Mucosa of descending colon (tissue), 3 donors: ENCODE data around the gene RBFA. TPM values are rescaled to one million over a fixed set of nuclear protein-coding genes. Genes with fewer than 3 reads are reported as not detected.

Source experiments
- ATAC-seq: fragments of 200-7000 bp; cut with Tn5 transposase; one replicate; pipeline ENCODE4 v1.9.1; 2020; ENCODE audit warnings: mild to moderate bottlenecking, moderate library complexity
- DNase-seq, 3 donors: peaks; one replicate each; pipeline ENCODE4 v3.0.0-alpha.2; 2020
- H3K36me3 ChIP-seq: fragments of 200-600 bp; one replicate; pipeline ENCODE4 v1.8.0; 2021; ENCODE audit warnings: low read depth, mild to moderate bottlenecking
- H3K4me1 ChIP-seq: fragments of 200-600 bp; one replicate; pipeline ENCODE4 v1.8.0; 2021; ENCODE audit warnings: low read depth, mild to moderate bottlenecking
- H3K4me3 ChIP-seq: fragments of 200-600 bp; one replicate; pipeline ENCODE4 v1.8.0; 2021; ENCODE audit warnings: mild to moderate bottlenecking
- H3K9me3 ChIP-seq: fragments of 200-600 bp; one replicate; pipeline ENCODE4 v1.8.0; 2021; ENCODE audit warnings: mild to moderate bottlenecking
- intact Hi-C, 2 donors: fragments of 100-400 bp; cut with DNase I in 1 of 2; cut with micrococcal nuclease in 1 of 2; formaldehyde crosslinking; loops; one replicate each; pipeline versions ENCODE4 v1.11.0 to v1.11.1; 2022; cut with DNase I, micrococcal nuclease
- long read RNA-seq, 2 donors: library from polyadenylated mRNA; unstranded; transcript quantifications; one replicate each; pipeline ENCODE4 v2.0.0, GENCODE V29; 2019 to 2021
- total RNA-seq, 3 donors: library from RNA; stranded (reverse); fragmentation: NEBNext Ultra II Directional in 2 of 3; extraction: Animal tissue kit (Norgen Biotek cat#: 25700) in 2 of 3; gene quantifications; one replicate each; pipeline versions ENCODE4 v1.2.1 to v1.2.4, GENCODE V29; 2021 to 2023
- TF ChIP-seq, protein P1 (sequence below): fragments of 200-600 bp; IDR thresholded peaks from one replicate; pipeline ENCODE4 v1.8.0; 2022; ENCODE audit warnings: antibody characterized with exemption, mild to moderate bottlenecking
- donor health status: DM: no; HTN: no; CAD: no; lungs with moderate emphysema.
- donor health status: DM: no; HTN: no; CAD: no.
- donor health status: DM: no; HTN: yes; CAD: no.

Gene RBFA
- total RNA-seq, result 10 to 100 TPM; 14.5 to 19.1 (median 18.4) TPM
- long read RNA-seq, donor 1, transcript RBFA-202 (7 exons, 1,407 nt), result major isoform, 11 of 20 reads
- long read RNA-seq, donor 1, partial matches to known transcripts, result 4 of 20 reads
- long read RNA-seq, donor 1, other reads (novel, unspliced or antisense), result 4 of 20 reads
- long read RNA-seq, donor 2, transcript RBFA-202 (7 exons, 1,407 nt), result major isoform, 16 of 20 reads
- long read RNA-seq, donor 2, partial matches to known transcripts, result 0 of 20 reads
- long read RNA-seq, donor 2, other reads (novel, unspliced or antisense), result 4 of 20 reads

DNA sequence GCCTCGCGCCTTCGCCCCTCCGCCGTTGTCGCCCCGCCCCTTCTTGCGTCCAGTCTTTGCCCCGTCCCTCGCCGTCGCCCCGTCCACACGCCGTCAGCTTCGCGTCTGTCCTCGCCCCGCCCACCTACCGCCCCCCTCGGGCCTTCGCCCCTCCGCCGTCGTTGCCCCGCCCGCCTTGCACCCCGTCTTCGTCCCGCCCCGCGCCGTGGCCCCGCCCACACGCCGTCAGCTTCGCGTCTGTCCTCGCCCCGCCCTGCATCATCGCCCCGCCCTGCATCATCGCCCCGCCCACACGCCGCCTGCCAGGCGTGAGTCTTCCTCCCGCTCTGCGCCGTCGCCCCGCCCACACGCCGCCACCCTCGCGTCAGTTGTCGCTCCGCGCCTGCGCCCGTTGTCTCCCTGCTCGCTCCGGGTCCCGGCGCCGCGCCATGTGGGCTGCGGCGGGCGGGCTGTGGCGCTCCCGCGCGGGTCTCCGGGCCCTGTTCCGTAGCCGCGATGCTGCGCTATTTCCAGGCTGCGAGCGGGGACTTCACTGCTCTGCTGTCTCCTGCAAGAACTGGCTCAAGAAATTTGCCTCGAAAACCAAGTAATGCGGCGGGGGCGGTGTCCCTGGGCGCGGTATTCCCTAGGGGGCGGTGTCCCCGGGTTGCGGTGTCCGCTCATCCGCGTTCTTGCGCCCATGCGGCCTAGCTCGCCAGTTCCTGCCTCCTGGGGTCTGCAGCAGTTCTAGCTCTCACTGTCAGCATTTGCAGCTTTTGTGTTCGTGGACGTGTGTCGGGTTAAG is at the start of gene RBFA:
TSS of gene RBFA (plus strand) at position 367 of the 784 bp plus-strand sequence. CDS start at position 429, 62 bp downstream.
- peaks cover 3% of the 10 kb centered on the region for H3K36me3 ChIP-seq
- TF ChIP-seq, protein P1, sequence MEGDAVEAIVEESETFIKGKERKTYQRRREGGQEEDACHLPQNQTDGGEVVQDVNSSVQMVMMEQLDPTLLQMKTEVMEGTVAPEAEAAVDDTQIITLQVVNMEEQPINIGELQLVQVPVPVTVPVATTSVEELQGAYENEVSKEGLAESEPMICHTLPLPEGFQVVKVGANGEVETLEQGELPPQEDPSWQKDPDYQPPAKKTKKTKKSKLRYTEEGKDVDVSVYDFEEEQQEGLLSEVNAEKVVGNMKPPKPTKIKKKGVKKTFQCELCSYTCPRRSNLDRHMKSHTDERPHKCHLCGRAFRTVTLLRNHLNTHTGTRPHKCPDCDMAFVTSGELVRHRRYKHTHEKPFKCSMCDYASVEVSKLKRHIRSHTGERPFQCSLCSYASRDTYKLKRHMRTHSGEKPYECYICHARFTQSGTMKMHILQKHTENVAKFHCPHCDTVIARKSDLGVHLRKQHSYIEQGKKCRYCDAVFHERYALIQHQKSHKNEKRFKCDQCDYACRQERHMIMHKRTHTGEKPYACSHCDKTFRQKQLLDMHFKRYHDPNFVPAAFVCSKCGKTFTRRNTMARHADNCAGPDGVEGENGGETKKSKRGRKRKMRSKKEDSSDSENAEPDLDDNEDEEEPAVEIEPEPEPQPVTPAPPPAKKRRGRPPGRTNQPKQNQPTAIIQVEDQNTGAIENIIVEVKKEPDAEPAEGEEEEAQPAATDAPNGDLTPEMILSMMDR, result peak; percentile 17
- peak; percentile 100 for DNase-seq
- no peaks in the 10 kb centered on the region for H3K9me3 ChIP-seq
- H3K4me1 ChIP-seq, result peaks cover 8% of the 10 kb centered on the region
- intact Hi-C loops, result no loop called here
- H3K4me3 ChIP-seq, result peak within 1 kb of the TSS; percentile 43
- ATAC-seq, result peak; percentile 91

GRCh38 chr18:79985172-79985571 is 49.1 kb upstream of the RBFA start:
- ATAC-seq, result no peak
- no peak for DNase-seq
- H3K36me3 ChIP-seq, result no peaks in the 10 kb centered on the region
- intact Hi-C loops, result loop anchor here in 1 of 2 donors (5.0 kb wide), 1 partner anchor 162 kb away; no protein-coding TSS in a partner anchor
- H3K4me1 ChIP-seq, result peaks cover 13% of the 10 kb centered on the region
- H3K9me3 ChIP-seq, result no peaks in the 10 kb centered on the region
- TF ChIP-seq, protein P1, result no peak
- no peak overlapping the region for H3K4me3 ChIP-seq

- no peak for DNase-seq
- peaks cover 13% of the 10 kb centered on the region for H3K4me1 ChIP-seq
- TF ChIP-seq, protein P1, result no peak
- intact Hi-C loops, result loop anchor here in 1 of 2 donors (5.0 kb wide), 1 partner anchor 161 kb away; no protein-coding TSS in a partner anchor
- H3K4me3 ChIP-seq, result no peak overlapping the region
- no peaks in the 10 kb centered on the region for H3K36me3 ChIP-seq
- ATAC-seq, result no peak
- no peaks in the 10 kb centered on the region for H3K9me3 ChIP-seq
These were observed 47.5 kb upstream of the RBFA start for GRCh38 chr18:79986726-79987125.

- TF ChIP-seq, protein P1, result no peak
- H3K4me3 ChIP-seq, result peak overlapping the region; percentile 95
- H3K4me1 ChIP-seq, result peaks cover 13% of the 10 kb centered on the region
- DNase-seq (no peak), ATAC-seq (no peak)
- intact Hi-C loops, result loop anchor here in 1 of 2 donors (5.0 kb wide), 1 partner anchor 160 kb away; no protein-coding TSS in a partner anchor
- H3K36me3 ChIP-seq, result no peaks in the 10 kb centered on the region
- H3K9me3 ChIP-seq, result no peaks in the 10 kb centered on the region
These were observed 46.7 kb upstream of the RBFA start for GRCh38 chr18:79987566-79987965.

GRCh38 chr18:79988071-79988450 is 46.2 kb upstream of the RBFA start:
- Histone ChIP-seq H3K9me3 (no peaks in the 10 kb centered on the region), H3K4me3 (peak overlapping the region; percentile 95), H3K36me3 (no peaks in the 10 kb centered on the region), H3K4me1 (peaks cover 13% of the 10 kb centered on the region)
- DNase-seq (peak; percentile 64 to 83 (median 81)), ATAC-seq (peak; percentile 79)
- intact Hi-C loops, result loop anchor here in 1 of 2 donors (5.0 kb wide), 1 partner anchor 159 kb away; no protein-coding TSS in a partner anchor
- TF ChIP-seq, protein P1, result no peak
